ENCODE measurements around the gene LRP2.

GRCh38 chr2:169339657-169340056 lies 22.7 kb downstream of the LRP2 start:
- TF ChIP-seq CTCF (conservative IDR thresholded peaks at IDR 0.05; ENCODE audit: low read length) (no peak), EZH2phosphoT487 (IDR thresholded peaks at IDR 0.05; ENCODE audit: borderline replicate concordance) (no peak)

All from Loucy (cell line).